Stimulated activated effector memory CD8-positive, alpha-beta T cell treated with anti-CD3 and anti-CD28 coated beads, Interleukin-12 subunit alpha, Interleukin-12 subunit beta, amount 100 ng/mL, for 72 hours (primary cell): ENCODE results near the gene DMPK.

Source experiments
- ATAC-seq: fragments of 150-1000 bp; cut with Tn5 transposase; 2 replicates; pipeline ENCODE4 v1.10.0; 2021
- DNase-seq, 2 donors: peaks; one replicate each; pipeline ENCODE4 v3.0.0; 2021 to 2022; ENCODE audit warnings: low spot score in 2 of 2
- H3K27ac Mint-ChIP-seq: one replicate; pipeline ENCODE4 v1.8.0; 2022; ENCODE audit warnings: mild to moderate bottlenecking, mixed read lengths
- H3K36me3 Mint-ChIP-seq: one replicate; pipeline ENCODE4 v1.8.0; 2022; ENCODE audit warnings: mild to moderate bottlenecking, mixed read lengths
- H3K4me1 Mint-ChIP-seq: one replicate; pipeline ENCODE4 v1.8.0; 2022; ENCODE audit warnings: mixed read lengths
- H3K4me3 Mint-ChIP-seq: one replicate; pipeline ENCODE4 v1.8.0; 2022; ENCODE audit warnings: mild to moderate bottlenecking, mixed read lengths
- H3K9me3 Mint-ChIP-seq: one replicate; pipeline ENCODE4 v1.8.0; 2022; ENCODE audit warnings: mixed read lengths

Gene DMPK

GRCh38 chr19:45770192-45771101 lies 11.8 kb downstream of the DMPK start:
- H3K4me1 Mint-ChIP-seq = peaks cover 23% of the 10 kb centered on the region
- DNase-seq = peak; percentile 93 to 95
- H3K27ac Mint-ChIP-seq = no peak overlapping the region
- H3K4me3 Mint-ChIP-seq = peak overlapping the region; percentile 90
- no peaks in the 10 kb centered on the region for H3K9me3 Mint-ChIP-seq
- peaks cover 19% of the 10 kb centered on the region for H3K36me3 Mint-ChIP-seq
- peak; percentile 79 for ATAC-seq

- Mint-ChIP-seq H3K27ac (peak overlapping the region; percentile 85), H3K4me3 (peak overlapping the region; percentile 90), H3K4me1 (peaks cover 23% of the 10 kb centered on the region), H3K36me3 (peaks cover 14% of the 10 kb centered on the region), H3K9me3 (no peaks in the 10 kb centered on the region)
- no peak for DNase-seq
- ATAC-seq = peak; percentile 63
These were observed 12.5 kb downstream of the DMPK start for GRCh38 chr19:45769821-45770191.

GRCh38 chr19:45768984-45769782 lies 13.1 kb downstream of the DMPK start, which contains the start of gene SIX5:
TSS of gene SIX5 (minus strand) at chr19:45769252. CDS start at chr19:45768844, 408 bp downstream.
- ATAC-seq (peak; percentile 74), DNase-seq (peak; percentile 97 to 99)
- H3K36me3 Mint-ChIP-seq = peaks cover 12% of the 10 kb centered on the region
- H3K4me3 Mint-ChIP-seq = peak within 1 kb of the TSS; percentile 90
- H3K27ac Mint-ChIP-seq = peak within 1 kb of the TSS; percentile 85
- peaks cover 23% of the 10 kb centered on the region for H3K4me1 Mint-ChIP-seq
- H3K9me3 Mint-ChIP-seq = no peaks in the 10 kb centered on the region

- Mint-ChIP-seq H3K4me1 (peaks cover 23% of the 10 kb centered on the region), H3K9me3 (no peaks in the 10 kb centered on the region), H3K27ac (peak overlapping the region; percentile 85), H3K36me3 (peaks cover 12% of the 10 kb centered on the region), H3K4me3 (peak overlapping the region; percentile 90)
- ATAC-seq (no peak), DNase-seq (peak in 1 of 2 donors; percentile 49)
These were observed 13.7 kb downstream of the DMPK start for GRCh38 chr19:45768655-45768983.

- H3K27ac Mint-ChIP-seq = no peak overlapping the region
- peak in 1 of 2 donors; percentile 78 for DNase-seq
These were observed 14.2 kb downstream of the DMPK start for GRCh38 chr19:45767881-45768654.

GRCh38 chr19:45767410-45767880 lies 14.8 kb downstream of the DMPK start:
- Mint-ChIP-seq H3K4me3 (peak overlapping the region; percentile 90), H3K9me3 (no peaks in the 10 kb centered on the region), H3K27ac (peak overlapping the region; percentile 32), H3K4me1 (peaks cover 23% of the 10 kb centered on the region), H3K36me3 (peaks cover 12% of the 10 kb centered on the region)
- ATAC-seq (no peak), DNase-seq (no peak)

More at GRCh38 chr19:45767881-45768654, 14.2 kb downstream of the DMPK start:
- Mint-ChIP-seq H3K4me3 (peak overlapping the region; percentile 90), H3K4me1 (peaks cover 23% of the 10 kb centered on the region), H3K9me3 (no peaks in the 10 kb centered on the region), H3K36me3 (peaks cover 12% of the 10 kb centered on the region)
- no peak for ATAC-seq

GRCh38 chr19:45766869-45767346 lies 15.4 kb downstream of the DMPK start:
- Mint-ChIP-seq H3K4me3 (peak overlapping the region; percentile 90), H3K36me3 (peaks cover 12% of the 10 kb centered on the region), H3K4me1 (peaks cover 23% of the 10 kb centered on the region), H3K27ac (peak overlapping the region; percentile 32), H3K9me3 (no peaks in the 10 kb centered on the region)
- DNase-seq (no peak), ATAC-seq (no peak)

- Mint-ChIP-seq H3K4me3 (no peak overlapping the region), H3K27ac (no peak overlapping the region), H3K9me3 (no peaks in the 10 kb centered on the region), H3K36me3 (peaks cover 12% of the 10 kb centered on the region), H3K4me1 (peaks cover 23% of the 10 kb centered on the region)
- DNase-seq (no peak), ATAC-seq (no peak)
These were observed 15.9 kb downstream of the DMPK start for GRCh38 chr19:45766296-45766868.

GRCh38 chr19:45765702-45766295 lies 16.5 kb downstream of the DMPK start:
- Mint-ChIP-seq H3K4me3 (no peak overlapping the region), H3K27ac (no peak overlapping the region), H3K9me3 (no peaks in the 10 kb centered on the region), H3K4me1 (peaks cover 17% of the 10 kb centered on the region), H3K36me3 (peaks cover 12% of the 10 kb centered on the region)
- no peak for DNase-seq
- ATAC-seq = no peak

- Mint-ChIP-seq H3K4me3 (no peak overlapping the region), H3K4me1 (peaks cover 10% of the 10 kb centered on the region), H3K27ac (peak overlapping the region; percentile 40), H3K9me3 (no peaks in the 10 kb centered on the region), H3K36me3 (peaks cover 12% of the 10 kb centered on the region)
- DNase-seq = no peak
- ATAC-seq = no peak
These were observed 17.2 kb downstream of the DMPK start for GRCh38 chr19:45764945-45765701.

GRCh38 chr19:45764475-45764874 lies 17.8 kb downstream of the DMPK start:
- H3K27ac Mint-ChIP-seq = peak overlapping the region; percentile 40
- H3K4me3 Mint-ChIP-seq = no peak overlapping the region

GRCh38 chr19:45763691-45764294 lies 18.5 kb downstream of the DMPK start:
- H3K4me1 Mint-ChIP-seq = peaks cover under 1% of the 10 kb centered on the region
- H3K9me3 Mint-ChIP-seq = no peaks in the 10 kb centered on the region
- no peak overlapping the region for H3K4me3 Mint-ChIP-seq
- no peak for DNase-seq
- no peak for ATAC-seq
- no peak overlapping the region for H3K27ac Mint-ChIP-seq
- H3K36me3 Mint-ChIP-seq = no peaks in the 10 kb centered on the region

More at GRCh38 chr19:45764475-45764874, 17.8 kb downstream of the DMPK start:
- DNase-seq = no peak
- ATAC-seq = no peak
- Mint-ChIP-seq H3K9me3 (no peaks in the 10 kb centered on the region), H3K4me1 (peaks cover 7% of the 10 kb centered on the region), H3K36me3 (peaks cover 6% of the 10 kb centered on the region)

- H3K27ac Mint-ChIP-seq = no peak overlapping the region
- ATAC-seq (no peak), DNase-seq (no peak)
- no peaks in the 10 kb centered on the region for H3K36me3 Mint-ChIP-seq
- no peaks in the 10 kb centered on the region for H3K9me3 Mint-ChIP-seq
- H3K4me3 Mint-ChIP-seq = no peak overlapping the region
- no peaks in the 10 kb centered on the region for H3K4me1 Mint-ChIP-seq
These were observed 19.2 kb downstream of the DMPK start for GRCh38 chr19:45762870-45763631.
